OCI-LY3 (cell line): Measurements from ENCODE around the gene RSPO3.

Experiments used
- EZH2phosphoT487 ChIP-seq: fragments of 200-600 bp; shearing (Covaris generic); IDR thresholded peaks from 2 replicates; pipeline ENCODE4 v1.6.1; 2018; ENCODE audit warnings: antibody characterized with exemption, mixed run types, low read depth
- TF ChIP-seq, protein P1 (sequence below): fragments of 200-600, 300-600 bp; sonication (generic); IDR thresholded peaks from 2 replicates; pipeline ENCODE4 v1.5.1; 2014; ENCODE audit warnings: antibody characterized with exemption, low read length, low read depth

DNA sequence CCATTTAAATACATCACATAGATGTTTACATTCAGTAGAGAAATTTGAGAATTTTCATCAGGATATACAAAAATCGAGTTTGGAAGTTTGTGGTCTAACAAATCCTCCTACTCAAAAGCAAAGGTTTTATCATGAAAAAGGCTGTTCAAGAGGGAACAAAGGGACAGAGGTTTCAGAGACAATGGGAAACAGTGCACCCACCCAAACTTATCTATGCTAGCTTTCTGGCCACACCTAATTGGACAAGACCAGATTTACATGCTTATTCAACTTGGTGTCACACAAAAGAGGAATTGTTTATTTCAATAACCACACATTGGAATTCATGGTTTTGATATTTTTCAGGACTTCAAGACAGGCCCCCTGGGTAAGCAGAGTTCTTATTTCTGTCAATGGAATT, 28.4 kb upstream of the RSPO3 start:
- TF ChIP-seq, protein P1, sequence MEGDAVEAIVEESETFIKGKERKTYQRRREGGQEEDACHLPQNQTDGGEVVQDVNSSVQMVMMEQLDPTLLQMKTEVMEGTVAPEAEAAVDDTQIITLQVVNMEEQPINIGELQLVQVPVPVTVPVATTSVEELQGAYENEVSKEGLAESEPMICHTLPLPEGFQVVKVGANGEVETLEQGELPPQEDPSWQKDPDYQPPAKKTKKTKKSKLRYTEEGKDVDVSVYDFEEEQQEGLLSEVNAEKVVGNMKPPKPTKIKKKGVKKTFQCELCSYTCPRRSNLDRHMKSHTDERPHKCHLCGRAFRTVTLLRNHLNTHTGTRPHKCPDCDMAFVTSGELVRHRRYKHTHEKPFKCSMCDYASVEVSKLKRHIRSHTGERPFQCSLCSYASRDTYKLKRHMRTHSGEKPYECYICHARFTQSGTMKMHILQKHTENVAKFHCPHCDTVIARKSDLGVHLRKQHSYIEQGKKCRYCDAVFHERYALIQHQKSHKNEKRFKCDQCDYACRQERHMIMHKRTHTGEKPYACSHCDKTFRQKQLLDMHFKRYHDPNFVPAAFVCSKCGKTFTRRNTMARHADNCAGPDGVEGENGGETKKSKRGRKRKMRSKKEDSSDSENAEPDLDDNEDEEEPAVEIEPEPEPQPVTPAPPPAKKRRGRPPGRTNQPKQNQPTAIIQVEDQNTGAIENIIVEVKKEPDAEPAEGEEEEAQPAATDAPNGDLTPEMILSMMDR = no peak
- no peak for TF ChIP-seq EZH2phosphoT487
